ENCODE data around the gene XXYLT1. TPM values are rescaled to one million over a fixed set of nuclear protein-coding genes. Genes with fewer than 3 reads are reported as not detected.

XXYLT1 gene
- total RNA-seq, 3 donors from 2014 or later = 7.2 to 13.0 (median 10.8) TPM

DNA sequence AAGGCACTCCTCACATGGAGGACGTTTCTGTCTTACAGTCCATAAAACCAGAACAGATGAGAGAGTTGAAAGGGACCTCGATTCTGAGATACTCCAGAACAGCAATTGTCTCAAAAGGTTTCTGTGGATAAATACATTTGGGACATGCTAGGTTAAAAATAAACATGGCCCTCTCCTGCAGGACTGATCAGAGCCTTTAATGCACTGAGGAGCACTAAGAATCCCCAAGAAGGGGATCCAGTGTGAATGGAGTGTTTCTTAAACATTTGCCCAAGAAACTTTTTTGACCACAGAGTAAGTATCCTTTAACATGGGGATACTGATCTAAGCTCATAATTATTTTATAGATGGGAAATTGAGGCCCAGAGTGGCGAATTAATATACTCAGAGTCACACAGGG is 223.4 kb downstream of the XXYLT1 start:
- H3K27me3 ChIP-seq = no peaks in the 10 kb centered on the region
- no peak for TF ChIP-seq POLR2A (IDR thresholded peaks at IDR 0.05)
- TF ChIP-seq, protein P1, sequence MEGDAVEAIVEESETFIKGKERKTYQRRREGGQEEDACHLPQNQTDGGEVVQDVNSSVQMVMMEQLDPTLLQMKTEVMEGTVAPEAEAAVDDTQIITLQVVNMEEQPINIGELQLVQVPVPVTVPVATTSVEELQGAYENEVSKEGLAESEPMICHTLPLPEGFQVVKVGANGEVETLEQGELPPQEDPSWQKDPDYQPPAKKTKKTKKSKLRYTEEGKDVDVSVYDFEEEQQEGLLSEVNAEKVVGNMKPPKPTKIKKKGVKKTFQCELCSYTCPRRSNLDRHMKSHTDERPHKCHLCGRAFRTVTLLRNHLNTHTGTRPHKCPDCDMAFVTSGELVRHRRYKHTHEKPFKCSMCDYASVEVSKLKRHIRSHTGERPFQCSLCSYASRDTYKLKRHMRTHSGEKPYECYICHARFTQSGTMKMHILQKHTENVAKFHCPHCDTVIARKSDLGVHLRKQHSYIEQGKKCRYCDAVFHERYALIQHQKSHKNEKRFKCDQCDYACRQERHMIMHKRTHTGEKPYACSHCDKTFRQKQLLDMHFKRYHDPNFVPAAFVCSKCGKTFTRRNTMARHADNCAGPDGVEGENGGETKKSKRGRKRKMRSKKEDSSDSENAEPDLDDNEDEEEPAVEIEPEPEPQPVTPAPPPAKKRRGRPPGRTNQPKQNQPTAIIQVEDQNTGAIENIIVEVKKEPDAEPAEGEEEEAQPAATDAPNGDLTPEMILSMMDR (IDR thresholded peaks at IDR 0.05) = no peak
- no peak for TF ChIP-seq POLR2AphosphoS5 (IDR thresholded peaks at IDR 0.05)
- no peak for DNase-seq (ENCODE audit: low spot score in 2 of 2)
- no peaks in the 10 kb centered on the region for H3K36me3 ChIP-seq
- no peak overlapping the region for H3K4me3 ChIP-seq
- intact Hi-C loops (cut with DNase I; ENCODE audit: low total_unique reads) = no loop called here
- H3K4me1 ChIP-seq = no peaks in the 10 kb centered on the region
- no peak overlapping the region for H3K27ac ChIP-seq
- H3K9me3 ChIP-seq = no peaks in the 10 kb centered on the region

DNA sequence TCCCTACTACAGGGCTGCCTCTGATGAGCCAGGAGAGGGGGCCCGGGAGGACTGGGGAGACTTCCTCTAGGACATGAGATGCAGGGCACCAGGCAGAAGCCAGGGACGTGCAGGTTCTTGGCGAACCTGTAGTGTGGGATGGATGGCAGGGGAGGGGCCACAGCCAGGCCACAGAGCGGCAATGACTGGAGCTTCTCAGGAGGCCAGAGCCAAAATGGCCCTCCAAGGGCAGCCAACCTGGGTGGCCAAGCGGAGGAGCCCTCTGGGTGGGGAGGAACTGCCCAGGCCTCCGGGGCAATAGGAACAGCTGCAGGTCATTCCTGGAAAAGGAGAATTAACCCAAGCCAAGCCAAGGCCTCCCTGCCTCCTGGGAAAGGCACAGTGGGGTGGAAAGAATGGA is 224.5 kb downstream of the XXYLT1 start:
- Histone ChIP-seq H3K4me3 (no peak overlapping the region), H3K27ac (no peak overlapping the region), H3K36me3 (no peaks in the 10 kb centered on the region), H3K27me3 (no peaks in the 10 kb centered on the region), H3K9me3 (no peaks in the 10 kb centered on the region), H3K4me1 (no peaks in the 10 kb centered on the region)
- DNase-seq (ENCODE audit: low spot score in 2 of 2) = peak in 1 of 2 donors; percentile 44
- TF ChIP-seq, protein P1 (IDR thresholded peaks at IDR 0.05) = no peak
- TF ChIP-seq POLR2AphosphoS5 (IDR thresholded peaks at IDR 0.05) = no peak
- TF ChIP-seq POLR2A (IDR thresholded peaks at IDR 0.05) = no peak
- intact Hi-C loops (cut with DNase I; ENCODE audit: low total_unique reads) = no loop called here

DNA sequence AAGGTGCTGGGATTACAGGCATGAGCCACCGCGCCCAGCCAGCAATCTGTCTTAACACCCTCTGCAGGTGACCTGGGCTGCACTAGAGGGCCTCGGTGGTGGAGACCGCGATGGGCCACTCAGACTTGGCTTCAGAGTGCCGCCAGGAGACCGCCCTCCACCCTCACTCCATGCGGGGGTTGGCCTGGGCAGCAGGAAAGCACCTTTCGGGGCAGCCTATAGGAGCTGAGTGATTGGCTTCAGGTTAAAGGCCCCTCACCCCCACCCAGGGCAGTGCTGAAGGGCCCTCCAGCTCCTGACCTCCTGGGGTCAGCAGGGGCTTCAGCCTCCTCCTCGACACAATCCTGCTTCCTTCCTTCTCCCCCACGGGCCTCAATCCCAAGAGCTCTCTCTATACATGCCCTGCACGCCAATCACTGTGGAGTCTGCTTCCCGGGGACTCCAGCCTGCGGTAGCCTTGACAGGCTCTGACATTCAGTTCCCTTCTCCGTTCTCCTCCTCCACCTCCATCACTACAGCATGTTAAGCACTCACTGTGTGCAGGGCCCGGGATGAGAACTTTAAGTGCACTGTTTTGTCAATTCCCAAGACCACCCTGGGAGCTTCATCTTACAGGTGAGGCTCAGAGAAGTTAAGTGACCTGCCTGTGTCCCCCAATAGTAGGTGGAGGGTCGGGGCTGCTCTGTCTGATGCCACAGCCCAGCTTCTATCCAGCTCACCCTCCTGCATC is 225.3 kb downstream of the XXYLT1 start:
- Histone ChIP-seq H3K27me3 (no peaks in the 10 kb centered on the region), H3K27ac (no peak overlapping the region), H3K4me1 (no peaks in the 10 kb centered on the region), H3K36me3 (no peaks in the 10 kb centered on the region), H3K4me3 (no peak overlapping the region), H3K9me3 (no peaks in the 10 kb centered on the region)
- no peak for TF ChIP-seq POLR2A (IDR thresholded peaks at IDR 0.05)
- intact Hi-C loops (cut with DNase I; ENCODE audit: low total_unique reads) = no loop called here
- DNase-seq (ENCODE audit: low spot score in 2 of 2) = peak in 1 of 2 donors; percentile 34

DNA sequence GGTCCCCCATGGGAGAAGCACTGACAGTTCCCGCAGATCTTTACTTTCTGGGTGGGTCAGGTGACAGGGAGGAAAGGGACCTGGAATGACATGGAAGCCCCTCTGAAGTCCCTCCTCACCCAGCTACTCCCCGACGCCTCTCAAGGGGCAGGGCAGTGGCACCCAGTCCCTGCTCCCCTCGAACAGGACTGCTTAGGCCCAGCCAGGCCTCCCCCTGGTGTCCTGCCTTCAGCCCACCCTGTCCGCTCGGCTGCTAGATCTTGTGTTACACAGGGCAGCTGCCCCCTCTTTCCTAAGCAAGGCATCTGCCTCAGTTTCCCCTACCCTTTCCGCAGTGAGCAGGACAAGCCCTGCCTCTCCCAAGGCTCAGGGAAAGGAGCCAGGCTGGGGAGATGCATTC is 226.5 kb downstream of the XXYLT1 start:
- no peaks in the 10 kb centered on the region for H3K9me3 ChIP-seq
- H3K36me3 ChIP-seq = no peaks in the 10 kb centered on the region
- H3K4me1 ChIP-seq = no peaks in the 10 kb centered on the region
- DNase-seq (ENCODE audit: low spot score in 2 of 2) = peak in 1 of 2 donors; percentile 36
- intact Hi-C loops (cut with DNase I; ENCODE audit: low total_unique reads) = no loop called here
- H3K4me3 ChIP-seq = no peak overlapping the region
- no peaks in the 10 kb centered on the region for H3K27me3 ChIP-seq
- no peak overlapping the region for H3K27ac ChIP-seq
- TF ChIP-seq POLR2A (IDR thresholded peaks at IDR 0.05) (no peak), POLR2AphosphoS5 (IDR thresholded peaks at IDR 0.05) (no peak)
- TF ChIP-seq, protein P1 (IDR thresholded peaks at IDR 0.05) = no peak

DNA sequence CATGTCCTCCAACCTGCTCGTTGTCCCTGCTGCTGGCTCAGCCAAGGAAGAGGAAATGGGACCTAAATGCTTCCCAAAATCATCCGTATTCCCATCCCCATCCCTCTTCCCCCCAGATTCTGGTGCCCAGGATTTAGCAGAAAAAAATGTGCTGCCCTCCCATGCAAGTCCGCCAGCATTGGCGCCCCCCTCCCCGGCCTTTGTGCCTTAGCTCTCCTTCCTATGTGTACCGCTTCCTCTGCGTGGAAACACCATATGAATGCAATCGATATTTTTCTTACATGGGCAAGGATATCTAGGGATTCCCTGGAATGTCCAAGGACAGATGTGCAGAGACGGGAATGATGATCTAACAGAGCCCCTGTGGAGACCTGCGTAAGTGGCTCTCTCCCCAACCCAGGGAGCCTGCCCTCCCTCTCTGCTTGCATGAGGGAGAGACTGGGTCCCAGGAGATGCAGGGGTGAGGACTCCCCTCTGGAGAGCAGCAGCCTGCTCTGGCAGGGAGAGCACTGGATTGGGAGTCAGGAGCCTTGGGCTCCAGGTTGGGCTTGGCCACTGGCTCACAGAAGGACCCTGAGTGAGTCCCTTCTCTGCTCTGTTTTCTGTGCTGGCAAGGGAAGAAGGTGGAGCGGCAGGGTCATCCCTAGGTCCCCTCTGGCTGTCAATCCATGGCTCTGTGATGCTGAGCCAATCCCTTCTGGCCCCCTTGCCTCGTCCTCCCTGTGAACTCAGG is 227.2 kb downstream of the XXYLT1 start:
- peak in 1 of 2 donors; percentile 25 for DNase-seq (ENCODE audit: low spot score in 2 of 2)
- H3K27ac ChIP-seq = no peak overlapping the region
- H3K27me3 ChIP-seq = no peaks in the 10 kb centered on the region
- no peaks in the 10 kb centered on the region for H3K9me3 ChIP-seq
- no peaks in the 10 kb centered on the region for H3K4me1 ChIP-seq
- intact Hi-C loops (cut with DNase I; ENCODE audit: low total_unique reads) = no loop called here
- no peak overlapping the region for H3K4me3 ChIP-seq
- TF ChIP-seq, protein P1 (IDR thresholded peaks at IDR 0.05) = no peak
- TF ChIP-seq POLR2AphosphoS5 (IDR thresholded peaks at IDR 0.05) (no peak), POLR2A (IDR thresholded peaks at IDR 0.05) (no peak)
- no peaks in the 10 kb centered on the region for H3K36me3 ChIP-seq
